Skeletal muscle satellite cell (primary cell): Measurements from ENCODE around the gene FSIP1.

ENCODE experiments used
- H3K27me3 ChIP-seq: 2 replicates; pipeline ENCODE4 v1.7.0; 2013; ENCODE audit warnings: low read length; ENCODE audit not compliant: control insufficient read depth, insufficient read depth
- H3K36me3 ChIP-seq: 2 replicates; pipeline ENCODE4 v1.7.0; 2013; ENCODE audit warnings: mild to moderate bottlenecking, control low read depth, low read length; ENCODE audit not compliant: insufficient read depth
- H3K4me1 ChIP-seq: 2 replicates; pipeline ENCODE4 v1.7.0; 2013; ENCODE audit warnings: low read length; ENCODE audit not compliant: control insufficient read depth, insufficient read depth
- H3K4me2 ChIP-seq: 2 replicates; pipeline ENCODE4 v1.7.0; 2013; ENCODE audit warnings: mild to moderate bottlenecking, low read length
- H3K4me3 ChIP-seq: 2 replicates; pipeline ENCODE4 v1.7.0; 2013; ENCODE audit warnings: low read length
- H3K9ac ChIP-seq: 2 replicates; pipeline ENCODE4 v1.7.0; 2013; ENCODE audit warnings: mild to moderate bottlenecking, low read depth, low read length, moderate library complexity
- H3K9me3 ChIP-seq: replicated peaks from 2 replicates; pipeline ENCODE4 v1.7.0; 2013; ENCODE audit warnings: mild to moderate bottlenecking, control low read depth, low read length

FSIP1 gene

DNA sequence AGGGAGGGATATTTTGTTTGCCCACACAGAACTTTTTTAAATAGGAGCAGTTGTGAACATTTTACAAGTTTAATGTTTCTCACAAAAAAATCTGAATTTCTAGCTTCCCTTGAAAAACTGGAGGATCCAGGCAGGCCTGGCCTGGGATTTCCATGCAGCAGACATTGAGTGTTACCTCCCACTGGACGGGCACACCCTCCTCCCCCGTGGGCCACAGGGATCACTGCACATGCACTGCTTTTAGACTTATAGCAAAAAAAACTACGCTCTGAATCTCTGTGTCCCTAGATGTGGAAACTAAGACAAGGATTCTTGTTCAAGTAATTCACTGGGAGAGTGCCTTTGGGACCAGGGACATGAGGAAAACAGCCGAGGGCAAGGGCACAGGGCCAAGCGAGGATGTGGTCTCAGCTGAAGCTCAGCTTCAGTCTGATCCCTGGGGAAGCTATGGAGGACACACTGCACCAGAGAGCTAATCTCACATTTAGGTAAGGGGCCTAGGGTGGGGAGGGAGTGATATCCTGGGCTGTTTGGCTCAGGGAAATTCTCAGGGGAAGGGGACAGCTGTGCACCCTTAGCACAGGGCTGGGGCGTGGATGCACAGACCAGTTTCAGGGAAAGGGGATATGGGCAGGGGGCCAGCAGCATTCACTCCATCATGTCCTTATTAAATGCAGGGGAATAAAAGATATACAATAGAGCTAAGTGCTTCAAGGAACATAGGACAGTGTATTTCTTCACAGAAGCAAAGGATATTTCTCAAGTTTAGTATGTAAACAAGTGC is 46.0 kb downstream of the FSIP1 start:
- Histone ChIP-seq H3K36me3 (no peaks in the 10 kb centered on the region), H3K27me3 (no peaks in the 10 kb centered on the region), H3K4me3 (no peak overlapping the region), H3K9ac (no peak overlapping the region), H3K4me2 (no peak overlapping the region), H3K4me1 (no peaks in the 10 kb centered on the region), H3K9me3 (no peaks in the 10 kb centered on the region)

DNA sequence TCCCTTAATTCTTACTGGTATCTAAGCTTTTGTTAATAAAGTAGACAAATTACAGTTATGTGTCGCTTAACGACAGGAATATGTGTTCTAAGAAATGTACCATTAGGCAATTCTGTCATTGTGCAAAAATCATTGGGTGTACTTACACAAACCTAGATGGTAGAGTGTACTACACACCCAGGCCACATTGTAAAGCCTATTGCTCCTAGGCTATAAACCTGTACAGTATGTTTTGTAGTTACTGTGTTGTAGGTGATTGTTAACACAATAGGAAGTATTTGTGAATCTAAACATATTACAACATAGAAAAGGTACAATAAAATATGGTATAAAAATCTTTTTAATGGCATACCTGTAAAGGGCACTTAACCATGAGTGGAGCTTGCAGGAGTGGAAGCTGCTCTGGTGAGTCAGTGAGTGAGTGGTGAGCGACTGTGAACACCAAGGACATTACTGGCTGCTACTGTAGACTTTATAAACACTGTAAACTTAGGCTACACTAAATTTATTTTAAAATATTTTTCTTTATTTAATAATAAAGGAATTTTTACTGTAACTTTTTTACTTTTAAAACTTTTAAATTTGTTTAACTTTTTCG is 47.4 kb downstream of the FSIP1 start:
- Histone ChIP-seq H3K4me2 (no peak overlapping the region), H3K9ac (no peak overlapping the region), H3K27me3 (no peaks in the 10 kb centered on the region), H3K9me3 (no peaks in the 10 kb centered on the region), H3K36me3 (no peaks in the 10 kb centered on the region), H3K4me1 (no peaks in the 10 kb centered on the region), H3K4me3 (no peak overlapping the region)

DNA sequence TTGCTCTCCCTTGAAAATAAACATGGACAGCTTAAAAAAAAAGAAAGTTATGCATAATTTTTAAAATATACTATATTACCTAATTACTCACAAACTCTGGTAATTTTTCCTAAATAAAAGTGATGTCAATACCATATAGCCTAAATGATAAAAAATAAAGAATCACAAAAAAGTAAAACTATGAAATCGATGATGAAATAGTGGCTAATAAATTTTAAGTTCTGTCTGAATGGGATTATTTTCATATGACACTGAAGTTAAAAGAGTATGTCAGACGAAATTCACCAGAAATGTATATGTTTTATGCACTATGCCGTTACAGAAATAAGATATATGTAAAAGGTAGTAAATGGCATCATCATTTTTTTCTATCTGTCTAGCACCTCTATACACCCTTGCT is 51.4 kb downstream of the FSIP1 start:
- no peak overlapping the region for H3K4me2 ChIP-seq
- H3K9ac ChIP-seq, result no peak overlapping the region
- no peaks in the 10 kb centered on the region for H3K4me1 ChIP-seq
- no peaks in the 10 kb centered on the region for H3K27me3 ChIP-seq
- no peak overlapping the region for H3K4me3 ChIP-seq
- H3K36me3 ChIP-seq, result no peaks in the 10 kb centered on the region
- no peaks in the 10 kb centered on the region for H3K9me3 ChIP-seq

DNA sequence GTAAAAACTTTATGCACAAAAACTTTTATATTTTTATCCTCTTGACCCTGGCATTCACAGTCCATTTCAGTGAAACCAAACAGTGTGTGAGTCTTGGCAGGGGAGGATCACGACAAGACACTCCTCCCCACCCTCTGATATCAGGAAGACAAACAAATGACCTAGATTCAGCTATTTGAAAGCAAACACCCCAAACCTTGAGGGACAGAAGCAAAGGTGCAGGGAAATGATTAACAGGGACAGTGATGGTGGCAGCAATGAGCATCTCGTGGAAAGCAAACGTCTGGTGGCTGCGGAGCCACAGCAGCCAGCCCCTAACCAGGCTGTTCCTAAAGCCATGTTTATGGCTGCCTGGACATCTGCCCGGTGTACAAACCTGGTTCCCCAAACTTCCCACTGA is 52.1 kb downstream of the FSIP1 start:
- Histone ChIP-seq H3K9ac (no peak overlapping the region), H3K36me3 (no peaks in the 10 kb centered on the region), H3K9me3 (no peaks in the 10 kb centered on the region), H3K4me3 (no peak overlapping the region), H3K27me3 (no peaks in the 10 kb centered on the region), H3K4me2 (no peak overlapping the region), H3K4me1 (no peaks in the 10 kb centered on the region)

DNA sequence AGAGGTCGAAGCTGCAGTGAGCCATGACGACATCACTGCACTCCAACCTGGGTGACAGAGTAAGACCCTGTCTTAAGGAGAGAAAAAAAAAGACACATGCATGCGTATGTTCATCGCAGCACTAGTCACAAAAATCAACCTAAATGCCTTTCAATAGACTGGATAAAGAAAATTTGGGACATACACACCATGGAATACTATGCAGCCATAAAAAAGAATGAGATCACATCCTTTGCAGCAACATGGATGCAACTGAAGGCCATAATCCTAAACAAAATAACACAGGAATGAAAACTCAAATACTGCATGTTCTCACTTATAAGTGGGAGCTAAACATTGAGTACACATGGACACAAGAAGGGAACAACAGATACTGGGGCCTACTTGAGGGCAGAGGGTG is 53.1 kb downstream of the FSIP1 start:
- Histone ChIP-seq H3K36me3 (no peaks in the 10 kb centered on the region), H3K4me1 (no peaks in the 10 kb centered on the region), H3K4me3 (no peak overlapping the region), H3K9ac (no peak overlapping the region), H3K4me2 (no peak overlapping the region), H3K9me3 (no peaks in the 10 kb centered on the region), H3K27me3 (no peaks in the 10 kb centered on the region)

DNA sequence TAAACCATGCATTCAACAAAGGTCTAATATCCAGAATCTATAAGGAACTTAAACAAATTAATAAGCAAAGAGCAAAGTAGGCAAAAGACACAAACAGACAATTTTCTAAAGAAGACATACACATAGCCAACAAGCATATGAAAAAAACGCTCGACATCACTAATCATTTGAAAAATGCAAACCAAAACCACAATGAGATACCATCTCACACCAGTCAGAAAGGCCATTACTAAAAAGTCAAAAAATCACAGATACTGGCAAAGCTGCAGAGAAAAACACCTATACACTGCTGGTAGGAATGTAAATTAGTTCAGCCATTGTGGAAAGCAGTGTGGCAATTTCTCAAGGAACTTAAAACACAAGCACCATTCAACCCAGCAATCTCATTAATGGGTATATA is 53.8 kb downstream of the FSIP1 start:
- Histone ChIP-seq H3K9me3 (no peaks in the 10 kb centered on the region), H3K4me1 (no peaks in the 10 kb centered on the region)

DNA sequence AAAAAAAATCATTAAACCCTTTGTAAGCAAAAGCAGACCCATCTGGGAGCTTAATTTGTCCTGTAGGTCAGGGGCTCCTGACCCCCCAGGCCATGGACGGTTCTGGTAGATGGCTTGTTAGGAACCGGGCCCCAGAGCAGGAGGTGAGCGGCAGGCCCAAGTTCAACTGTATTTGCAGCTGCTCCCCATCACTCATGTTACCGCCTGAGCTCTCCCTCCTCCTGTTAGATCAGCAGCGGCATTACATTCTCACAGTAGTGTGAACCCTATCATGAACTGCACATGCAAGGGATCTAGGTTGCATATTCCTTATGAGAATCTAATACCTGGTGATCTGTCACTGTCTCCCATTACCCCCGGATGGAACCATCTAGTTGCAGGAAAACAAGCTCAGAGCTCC is 60.7 kb downstream of the FSIP1 start:
- Histone ChIP-seq H3K27me3 (no peaks in the 10 kb centered on the region), H3K9me3 (no peaks in the 10 kb centered on the region), H3K4me1 (peaks cover 12% of the 10 kb centered on the region), H3K36me3 (no peaks in the 10 kb centered on the region), H3K4me2 (no peak overlapping the region), H3K4me3 (no peak overlapping the region), H3K9ac (no peak overlapping the region)

More for the DNA sequence above, 53.8 kb downstream of the FSIP1 start:
- no peaks in the 10 kb centered on the region for H3K36me3 ChIP-seq
- no peaks in the 10 kb centered on the region for H3K27me3 ChIP-seq
- H3K4me3 ChIP-seq, result no peak overlapping the region
- H3K9ac ChIP-seq, result no peak overlapping the region
- H3K4me2 ChIP-seq, result no peak overlapping the region

DNA sequence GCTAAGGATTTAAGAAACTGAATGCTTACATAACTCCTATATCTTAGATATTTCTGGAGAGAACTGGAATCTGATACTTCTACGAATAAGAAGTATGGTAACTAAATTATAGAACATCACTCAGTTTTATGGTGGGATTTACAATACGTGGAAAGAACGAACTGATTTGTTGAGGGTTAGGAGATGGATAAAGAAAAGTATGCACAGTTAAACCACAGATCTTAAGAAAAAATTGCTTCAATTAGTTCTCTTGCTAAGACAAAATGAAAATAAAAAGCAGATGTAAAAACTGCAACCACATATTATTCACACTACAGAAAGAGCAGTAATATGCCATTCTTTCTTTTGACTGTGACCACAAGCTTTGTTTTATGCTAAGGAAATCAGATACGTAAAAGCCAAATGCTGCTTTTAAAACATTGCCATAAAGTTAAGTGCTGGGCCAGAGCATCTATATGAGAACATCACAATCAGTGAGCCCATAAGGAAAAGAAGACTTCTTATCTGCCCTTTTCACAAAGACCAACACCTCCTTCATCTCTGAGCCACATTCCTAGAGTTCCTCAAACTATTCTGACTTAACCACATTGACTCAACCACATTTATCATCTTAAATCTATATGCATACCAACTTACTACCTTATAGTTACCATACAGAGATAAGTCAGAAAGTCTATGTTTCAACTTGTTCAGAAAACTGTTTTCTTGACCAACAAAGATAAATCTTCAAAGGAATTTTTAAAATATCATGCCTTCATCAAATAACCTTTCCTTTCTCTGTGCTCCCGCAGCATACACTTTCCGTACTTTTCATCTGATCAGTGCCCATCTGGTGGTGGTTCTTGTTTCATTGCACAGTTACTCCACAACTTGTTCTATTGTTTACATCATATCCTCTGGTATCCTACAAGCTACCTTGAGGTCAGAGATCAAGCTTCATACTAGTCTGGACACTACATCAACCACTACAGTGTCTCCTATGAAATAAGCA is 61.7 kb downstream of the FSIP1 start:
- no peaks in the 10 kb centered on the region for H3K9me3 ChIP-seq
- H3K4me3 ChIP-seq, result no peak overlapping the region
- no peak overlapping the region for H3K9ac ChIP-seq
- no peaks in the 10 kb centered on the region for H3K36me3 ChIP-seq
- H3K27me3 ChIP-seq, result no peaks in the 10 kb centered on the region
- H3K4me2 ChIP-seq, result peak overlapping the region; percentile 13
- peaks cover 12% of the 10 kb centered on the region for H3K4me1 ChIP-seq

DNA sequence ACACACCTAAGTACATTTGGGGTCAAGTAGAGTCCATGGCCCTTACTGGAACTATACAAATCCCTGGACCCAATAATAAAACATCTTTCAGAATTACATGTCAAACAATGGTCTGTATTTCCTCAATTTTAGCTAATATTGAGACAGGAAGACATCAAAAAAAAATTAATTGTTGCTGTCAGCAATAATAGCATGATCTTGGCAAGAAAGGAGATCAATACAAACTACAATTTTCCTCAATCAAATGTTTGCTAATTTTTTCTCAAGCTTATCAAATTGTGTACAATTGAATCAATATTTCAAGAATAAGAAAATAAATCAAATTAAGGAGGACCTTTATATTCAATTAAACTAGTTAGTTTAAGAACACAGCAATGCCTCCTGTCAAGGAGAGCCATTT is 62.6 kb downstream of the FSIP1 start:
- Histone ChIP-seq H3K4me2 (no peak overlapping the region), H3K9me3 (no peaks in the 10 kb centered on the region), H3K4me1 (peaks cover 12% of the 10 kb centered on the region), H3K4me3 (no peak overlapping the region), H3K36me3 (no peaks in the 10 kb centered on the region), H3K27me3 (no peaks in the 10 kb centered on the region), H3K9ac (no peak overlapping the region)

DNA sequence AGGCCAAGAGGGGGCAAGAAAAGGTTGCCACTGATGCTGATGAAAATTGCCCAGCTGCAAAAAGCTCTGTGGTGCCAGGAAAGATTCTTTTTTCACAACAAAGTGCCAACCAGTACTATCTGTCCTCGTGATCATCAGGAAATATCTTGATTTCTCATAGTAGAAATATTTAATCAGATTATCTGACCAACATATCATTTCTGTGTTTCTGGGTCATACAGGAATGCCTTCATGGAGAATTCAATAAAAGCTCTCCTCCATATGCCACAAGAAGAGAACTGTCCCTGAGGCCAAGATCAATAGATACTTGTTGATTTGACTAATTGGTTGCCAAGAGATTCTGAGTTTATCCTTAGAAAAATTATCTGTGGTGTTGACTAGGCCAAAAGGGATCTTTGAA is 63.5 kb downstream of the FSIP1 start:
- Histone ChIP-seq H3K36me3 (no peaks in the 10 kb centered on the region), H3K9ac (no peak overlapping the region), H3K4me2 (no peak overlapping the region), H3K4me1 (peaks cover 12% of the 10 kb centered on the region), H3K9me3 (no peaks in the 10 kb centered on the region), H3K4me3 (no peak overlapping the region), H3K27me3 (no peaks in the 10 kb centered on the region)

DNA sequence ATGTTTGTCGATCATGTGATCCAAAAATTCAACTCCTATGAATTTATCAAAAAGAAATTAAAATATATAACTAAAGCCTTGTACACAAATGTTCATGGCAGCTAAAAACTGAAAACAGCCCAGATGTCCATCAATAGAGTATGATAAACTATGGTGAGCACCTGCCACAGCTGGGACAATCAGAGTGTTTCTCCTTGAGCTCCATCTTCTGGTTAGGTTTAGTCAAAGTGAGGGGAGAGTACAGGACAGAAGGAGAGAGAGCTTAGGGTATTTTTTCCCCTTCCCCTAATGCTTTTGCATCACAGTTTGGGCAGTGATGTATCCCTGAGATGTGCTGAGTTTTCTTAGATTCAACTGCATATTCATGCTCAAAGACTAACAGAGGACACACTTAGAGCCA is 65.5 kb downstream of the FSIP1 start:
- H3K9ac ChIP-seq, result no peak overlapping the region
- no peaks in the 10 kb centered on the region for H3K36me3 ChIP-seq
- no peaks in the 10 kb centered on the region for H3K9me3 ChIP-seq
- H3K4me1 ChIP-seq, result peaks cover 12% of the 10 kb centered on the region
- no peak overlapping the region for H3K4me2 ChIP-seq
- H3K27me3 ChIP-seq, result no peaks in the 10 kb centered on the region
- H3K4me3 ChIP-seq, result no peak overlapping the region
